HuH-7.5 (cell line): ENCODE measurements around the gene HIVEP3.

Source experiments
- DNase-seq: peaks from one replicate; pipeline ENCODE4 v3.0.0; 2011; ENCODE audit warnings: low spot score

Gene HIVEP3

DNA sequence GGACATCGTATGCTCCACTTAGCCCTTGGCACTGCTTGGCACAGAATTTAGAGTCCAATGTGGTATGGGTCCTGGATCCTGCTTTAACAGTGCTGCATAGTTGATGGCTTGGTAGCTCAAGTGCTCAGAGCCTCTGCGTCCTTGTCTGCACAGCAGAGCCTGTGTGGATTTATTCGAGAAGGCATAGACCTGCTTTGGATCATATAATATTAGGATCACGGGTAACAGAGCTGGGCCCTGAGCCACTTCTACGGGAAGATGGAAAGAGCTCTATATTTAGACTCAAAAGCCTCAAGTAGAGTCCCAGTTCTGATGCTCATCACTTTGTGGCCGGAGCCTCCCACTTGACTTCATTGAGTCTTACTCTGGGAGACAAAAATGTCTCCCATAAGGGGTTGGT, 269.9 kb downstream of the HIVEP3 start:
- DNase-seq = no peak

DNA sequence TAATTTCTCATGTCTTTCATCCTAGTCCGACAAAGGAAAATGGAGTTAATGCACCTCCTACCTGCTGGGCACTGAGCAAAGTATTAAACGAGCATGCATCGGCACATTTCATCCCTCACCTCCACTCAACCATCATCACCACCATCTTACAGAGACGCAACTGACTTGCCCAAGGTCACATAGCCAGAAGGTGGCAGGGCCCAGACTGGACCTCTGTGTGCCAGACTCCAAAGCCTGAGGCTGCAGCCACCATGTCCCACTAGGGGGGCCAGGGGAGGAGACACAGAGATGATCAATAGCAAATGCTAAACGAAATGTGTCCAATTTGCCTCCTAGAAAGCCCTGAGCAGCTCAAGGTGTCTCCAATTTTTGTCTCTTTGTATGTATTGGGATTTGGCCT, 270.5 kb downstream of the HIVEP3 start:
- DNase-seq = no peak

DNA sequence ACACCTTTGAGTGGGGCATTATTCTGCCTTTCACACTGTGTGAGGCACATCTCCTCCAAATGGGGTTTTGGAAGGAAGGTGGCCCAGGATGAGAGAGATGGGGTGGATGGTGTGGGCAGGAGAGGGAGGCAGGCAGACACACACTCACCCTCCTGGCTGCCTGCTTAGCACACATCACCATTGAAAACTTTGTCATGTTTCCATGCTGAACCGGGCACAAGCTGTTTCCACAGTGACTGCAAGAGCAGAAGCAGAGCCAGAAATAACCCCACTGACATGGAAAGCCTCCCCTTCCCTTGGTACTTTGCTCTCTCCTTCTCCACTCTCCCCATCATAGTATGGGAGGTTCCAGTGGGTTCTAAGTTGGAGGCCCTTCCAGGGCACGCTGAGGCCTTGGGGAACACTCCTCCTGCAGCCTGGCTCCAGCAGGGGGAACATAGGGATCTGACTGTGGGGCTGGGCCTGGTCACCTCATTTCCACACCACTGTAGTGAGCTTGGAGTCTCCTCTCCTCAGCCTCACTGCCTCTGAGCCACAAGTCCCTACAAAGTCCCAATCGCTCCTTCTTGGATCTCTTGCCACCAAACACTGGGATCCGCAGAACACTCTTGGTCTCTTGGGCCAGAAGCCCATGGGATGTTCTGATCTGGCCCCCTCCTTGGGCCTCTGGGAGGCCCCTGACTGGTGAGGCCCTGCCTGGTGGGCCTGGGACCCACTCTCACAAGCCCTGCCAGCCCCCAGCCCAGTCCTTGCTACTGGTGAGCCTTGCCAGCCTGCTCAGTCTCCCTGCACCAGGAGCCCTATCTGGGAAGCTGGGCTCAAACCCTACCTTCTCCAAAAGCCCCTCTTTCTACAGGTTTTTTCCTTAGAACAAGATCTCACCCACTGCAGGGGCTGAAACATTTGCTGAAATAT, 271.2 kb downstream of the HIVEP3 start:
- no peak for DNase-seq

DNA sequence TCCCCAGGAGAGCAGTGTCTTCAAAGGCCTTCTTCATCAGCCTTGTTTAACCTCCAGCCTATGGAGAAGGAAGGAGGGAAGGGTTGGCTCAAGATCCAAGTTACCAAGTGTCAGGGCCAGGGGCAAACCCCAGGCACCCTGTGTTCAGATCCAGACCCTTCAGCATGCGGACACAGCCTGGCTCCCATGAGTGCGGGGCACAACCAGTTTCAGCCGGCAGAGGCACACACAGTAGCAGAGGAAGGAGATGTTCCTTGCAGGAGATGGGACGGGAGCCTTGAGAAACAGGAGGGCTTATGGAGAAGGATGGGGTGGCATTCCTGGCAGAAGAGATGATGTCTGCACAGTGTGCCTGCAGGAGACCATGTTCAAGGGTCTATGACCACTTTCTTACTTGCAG, 272.5 kb downstream of the HIVEP3 start:
- DNase-seq = no peak

DNA sequence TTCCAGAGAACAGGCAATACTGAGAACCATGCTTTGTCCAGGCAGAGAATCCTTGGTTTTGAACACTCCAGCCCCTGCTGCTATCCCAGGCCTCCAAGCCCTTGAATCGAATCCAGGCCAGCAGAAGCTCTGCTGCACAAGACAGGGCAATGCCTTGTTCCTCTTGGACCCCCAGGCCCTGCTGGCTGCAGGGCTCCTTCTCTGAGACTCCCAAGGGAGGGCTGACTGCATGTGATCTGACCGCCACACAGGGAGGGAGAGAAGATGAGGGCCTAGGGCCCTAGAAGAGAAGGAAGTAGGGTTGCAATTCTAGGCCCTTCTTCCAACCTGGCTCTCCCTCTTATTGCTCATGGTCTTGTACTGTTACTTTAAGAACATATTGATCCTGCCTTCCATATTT, 273.7 kb downstream of the HIVEP3 start:
- DNase-seq = no peak

DNA sequence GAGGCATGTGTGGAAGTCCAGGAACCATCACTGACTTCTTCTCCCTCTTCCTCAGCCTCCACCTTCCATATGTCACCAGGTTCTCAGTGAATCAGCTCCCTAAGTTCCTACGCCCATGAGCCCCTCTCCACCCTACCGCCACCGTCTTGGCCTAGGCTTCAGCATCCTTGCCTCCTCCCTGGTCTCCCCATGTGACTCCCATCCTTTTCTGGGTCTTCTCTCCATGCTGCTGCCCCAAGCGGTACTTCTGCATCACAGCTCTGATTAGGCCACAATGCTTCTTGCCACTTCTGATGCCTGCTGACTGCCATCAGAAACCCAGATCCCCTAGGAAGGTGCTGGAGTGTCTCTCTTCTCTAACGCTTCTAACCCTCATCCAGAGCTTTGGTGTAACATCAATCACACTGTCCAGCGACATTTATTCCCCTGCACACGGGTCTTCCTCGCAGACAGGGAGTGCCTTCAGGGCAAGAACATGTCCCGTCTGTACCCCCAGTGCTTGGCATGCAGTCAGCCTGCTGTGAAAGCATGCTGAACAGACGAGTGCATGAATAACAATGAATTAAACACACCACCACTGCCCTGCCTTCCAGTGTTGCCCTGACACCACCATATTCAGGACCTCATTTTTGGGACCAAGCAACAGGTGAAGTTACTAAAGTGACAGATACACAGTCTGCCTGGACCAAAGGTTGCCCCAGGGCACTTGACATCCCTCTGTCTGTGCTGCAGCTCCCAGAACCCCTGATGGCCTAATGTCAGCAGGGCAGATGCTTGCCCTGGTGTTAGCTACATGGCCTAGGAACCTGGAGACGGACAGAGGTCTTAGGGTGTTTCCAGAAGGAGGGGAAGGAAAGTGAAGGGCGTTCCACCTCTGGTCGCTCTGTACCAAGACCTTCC, 275.6 kb downstream of the HIVEP3 start:
- DNase-seq = no peak

DNA sequence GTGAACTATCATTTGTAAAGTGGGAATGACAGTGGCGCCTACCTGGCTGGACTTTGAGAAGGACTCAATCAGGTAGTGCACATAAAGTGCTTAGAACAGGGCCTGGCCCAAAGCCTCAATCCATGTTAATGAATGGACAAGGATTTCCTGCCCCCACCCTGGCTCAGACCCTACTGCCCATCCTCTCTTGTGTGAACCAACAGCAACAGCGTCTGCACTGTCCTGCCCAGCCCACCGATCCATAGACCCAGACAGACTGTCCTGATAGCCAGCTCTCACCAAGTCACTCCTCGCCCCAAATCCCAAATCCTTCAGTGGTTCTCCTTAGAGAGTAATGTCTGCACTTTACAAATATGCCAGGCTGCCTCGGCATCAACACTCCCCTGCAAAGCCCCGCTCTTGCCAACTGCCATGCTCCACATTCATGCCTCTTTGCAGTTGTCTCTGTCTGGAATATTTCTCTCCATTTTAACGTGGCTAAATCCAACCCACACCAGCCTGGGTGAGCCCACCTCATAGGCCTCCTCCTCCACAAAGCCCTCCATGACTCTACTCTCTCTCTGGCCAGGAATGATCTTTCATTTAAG, 276.7 kb downstream of the HIVEP3 start:
- no peak for DNase-seq

DNA sequence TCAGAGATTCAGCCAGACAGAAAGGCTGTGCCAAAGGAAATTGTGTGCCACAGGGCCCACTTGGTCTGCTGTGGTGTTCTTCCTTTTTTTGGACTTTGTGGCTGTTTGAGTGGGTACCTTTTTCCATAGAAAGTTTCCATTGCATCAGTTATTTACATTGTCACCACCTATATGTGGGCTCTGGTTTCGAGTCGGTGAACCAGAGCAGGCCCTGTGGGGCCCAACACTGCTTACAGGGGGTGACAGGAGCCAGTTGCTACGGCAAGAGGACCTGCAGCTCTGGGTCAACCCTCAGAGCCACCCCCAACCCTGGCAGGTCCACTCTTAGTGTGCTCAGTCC, 277.3 kb downstream of the HIVEP3 start:
- DNase-seq = no peak

DNA sequence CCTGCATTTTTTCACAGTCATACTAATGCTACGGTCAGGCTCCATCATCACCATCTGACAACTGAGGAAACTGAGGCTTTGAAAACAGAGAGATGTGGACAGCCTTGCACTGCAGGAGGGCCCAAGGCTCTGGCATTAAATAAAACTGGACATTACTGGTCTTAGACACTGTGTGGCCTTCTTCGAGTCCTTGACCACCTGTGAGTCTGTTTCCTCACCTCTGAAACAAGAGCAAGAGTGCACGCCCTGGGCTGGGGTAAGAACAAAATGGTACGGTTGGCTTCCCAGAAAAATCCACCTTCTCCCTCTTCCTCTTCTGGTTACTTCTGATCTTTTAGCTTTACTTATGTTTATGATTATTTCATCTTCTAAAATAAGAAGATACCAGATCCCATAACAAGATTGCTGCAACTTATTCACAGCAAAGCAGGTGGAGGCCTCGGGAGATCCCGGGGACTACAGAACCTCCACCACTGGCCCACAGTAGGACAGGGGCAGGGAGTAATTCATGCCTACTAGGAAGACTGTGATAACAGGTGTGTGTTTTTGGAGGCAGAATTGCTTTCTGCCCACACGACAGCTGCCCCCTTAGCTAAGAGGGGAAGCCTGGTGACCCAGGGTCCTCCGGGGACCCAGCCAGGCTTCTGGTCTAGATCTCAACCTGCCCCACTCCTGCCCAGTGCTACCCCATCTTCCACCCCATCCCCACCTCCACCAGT, 277.8 kb downstream of the HIVEP3 start:
- DNase-seq = no peak

DNA sequence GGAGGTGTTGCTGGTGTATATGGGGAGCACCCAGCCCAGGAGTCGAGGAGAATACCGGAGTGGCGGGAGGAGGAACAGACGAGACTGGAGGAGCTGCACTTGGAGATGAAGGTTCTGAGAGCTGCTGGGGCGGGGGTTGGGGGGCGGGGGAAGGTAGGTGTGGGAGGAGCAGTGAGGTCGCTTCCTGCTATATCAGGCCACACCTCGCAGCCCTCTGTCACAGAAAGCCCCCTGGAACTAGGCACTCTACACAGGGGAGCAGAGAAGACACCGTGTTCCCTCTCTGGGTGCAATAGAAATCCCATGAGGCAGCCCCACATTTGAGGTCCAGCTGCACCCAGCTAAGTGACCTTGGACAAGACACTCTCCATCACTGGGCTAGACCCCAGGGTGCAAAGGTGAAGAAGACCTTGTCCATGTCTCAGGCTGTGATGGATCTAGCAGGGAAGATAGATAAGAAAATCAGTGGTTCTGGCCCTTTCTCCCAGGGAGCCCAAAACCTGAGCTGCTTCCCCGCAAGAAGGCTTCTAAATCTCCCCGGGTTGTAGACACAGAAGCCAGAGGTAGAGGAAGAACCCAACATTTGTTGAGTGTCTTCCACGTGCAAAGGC, 278.5 kb downstream of the HIVEP3 start:
- DNase-seq = no peak

DNA sequence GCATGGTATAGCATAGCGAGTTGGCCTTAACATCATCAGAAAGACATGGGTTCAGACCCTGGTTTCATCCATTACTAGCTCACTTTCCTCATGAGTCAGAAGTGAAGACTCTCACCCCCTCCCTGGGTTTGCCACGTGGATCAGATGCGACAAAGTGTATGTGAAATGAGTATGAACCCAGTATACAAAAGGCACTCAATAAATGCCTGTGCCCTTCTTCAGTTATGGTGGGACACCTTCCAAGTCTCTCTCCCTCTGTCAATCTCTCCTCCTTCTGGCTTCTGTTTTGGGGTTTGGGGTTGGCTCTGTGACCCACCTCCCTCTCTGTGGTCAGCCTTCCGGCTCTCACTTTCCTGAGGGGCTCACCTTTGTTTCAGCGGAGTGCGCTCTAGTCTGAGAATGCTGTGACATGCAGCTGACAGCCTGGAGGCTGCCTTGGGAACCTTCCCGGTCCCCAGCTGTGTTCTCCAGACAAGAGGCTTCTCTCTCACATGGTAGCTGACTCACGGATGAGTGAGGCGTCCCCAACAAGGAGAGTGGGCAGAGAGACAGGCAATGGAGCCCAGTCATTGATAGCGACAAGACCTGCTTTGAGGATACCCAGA, 279.3 kb downstream of the HIVEP3 start:
- no peak for DNase-seq

DNA sequence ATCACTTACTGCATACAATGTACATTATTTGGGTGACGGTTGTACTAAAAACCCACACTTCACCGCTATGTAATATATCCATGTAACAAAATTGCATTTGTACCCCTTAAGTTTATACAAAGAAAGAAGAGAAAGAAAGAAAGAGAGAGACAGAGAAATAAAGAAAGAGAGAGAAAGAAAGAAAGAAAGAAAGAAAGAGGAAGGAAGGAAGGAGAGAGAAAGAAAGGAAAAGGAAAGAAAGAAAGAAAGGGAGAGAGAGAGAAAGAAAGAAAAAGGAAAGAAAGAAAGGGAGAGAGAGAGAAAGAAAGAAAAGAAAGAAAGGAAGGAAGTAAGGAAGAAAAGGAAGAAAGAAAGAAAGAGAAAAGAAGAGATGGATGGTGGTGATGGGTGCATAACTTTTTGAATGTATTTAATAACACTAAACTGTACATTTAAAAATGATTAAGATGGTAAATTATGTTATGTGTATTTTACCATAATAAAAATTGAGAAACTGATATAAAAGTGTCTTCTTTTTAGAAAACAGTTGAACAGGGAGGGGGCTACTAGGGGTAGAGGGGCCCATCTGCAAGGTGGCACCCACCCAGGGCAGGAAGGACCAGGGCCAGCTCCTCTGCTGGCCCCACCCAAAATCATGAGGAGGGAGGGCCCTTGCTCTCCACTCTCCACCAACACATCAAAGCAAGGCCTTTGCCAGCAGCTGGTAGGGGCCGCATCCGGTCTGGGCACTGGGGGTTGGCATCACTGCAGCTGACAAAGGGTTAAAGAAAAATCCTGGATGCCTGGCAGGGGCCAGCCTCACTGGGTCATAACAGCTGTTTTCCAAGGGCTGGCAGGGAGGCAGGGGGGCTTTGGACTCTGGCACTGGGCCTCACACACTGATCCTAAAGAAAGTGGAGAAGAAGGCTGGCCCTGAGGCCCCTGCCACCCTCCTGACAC, 280.4 kb downstream of the HIVEP3 start:
- no peak for DNase-seq

DNA sequence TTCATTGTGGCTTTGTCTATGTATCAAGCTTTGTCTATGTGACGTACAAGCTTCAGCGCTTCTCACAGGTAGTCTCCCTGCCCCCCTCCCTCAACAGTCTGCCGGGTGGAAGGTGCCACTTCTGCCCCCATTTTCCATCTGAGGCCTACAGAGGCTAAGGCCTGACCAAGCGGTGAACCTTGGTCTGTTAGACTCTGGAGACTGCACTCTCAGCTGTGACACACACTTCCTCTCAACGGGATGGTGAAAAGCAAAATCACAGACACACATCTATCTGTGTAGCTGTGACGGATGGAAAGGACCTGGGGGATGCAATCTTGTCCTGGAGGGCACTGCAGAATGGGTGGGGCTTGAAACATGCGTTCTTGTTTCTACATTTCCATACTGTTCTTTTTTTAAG, 281.4 kb downstream of the HIVEP3 start:
- DNase-seq = no peak

DNA sequence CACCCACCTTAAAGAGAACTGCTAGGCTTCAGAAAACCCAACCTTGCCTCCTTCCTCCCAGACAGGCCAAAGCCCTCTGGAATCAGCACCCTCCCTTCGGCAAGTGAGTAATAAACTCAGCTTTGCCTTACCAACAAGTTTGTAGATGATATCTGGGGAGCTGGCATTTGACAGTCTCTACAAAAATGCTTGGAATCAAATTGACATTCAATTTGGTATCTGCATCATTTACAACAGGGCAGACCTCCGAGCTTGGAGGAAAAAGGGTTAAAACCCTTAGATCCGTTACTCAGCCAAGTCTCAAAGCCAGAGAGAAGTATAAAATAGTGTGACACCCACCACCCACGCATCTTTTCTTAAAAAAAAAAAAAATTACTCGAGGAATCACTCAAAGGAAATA, 285.0 kb downstream of the HIVEP3 start:
- no peak for DNase-seq

DNA sequence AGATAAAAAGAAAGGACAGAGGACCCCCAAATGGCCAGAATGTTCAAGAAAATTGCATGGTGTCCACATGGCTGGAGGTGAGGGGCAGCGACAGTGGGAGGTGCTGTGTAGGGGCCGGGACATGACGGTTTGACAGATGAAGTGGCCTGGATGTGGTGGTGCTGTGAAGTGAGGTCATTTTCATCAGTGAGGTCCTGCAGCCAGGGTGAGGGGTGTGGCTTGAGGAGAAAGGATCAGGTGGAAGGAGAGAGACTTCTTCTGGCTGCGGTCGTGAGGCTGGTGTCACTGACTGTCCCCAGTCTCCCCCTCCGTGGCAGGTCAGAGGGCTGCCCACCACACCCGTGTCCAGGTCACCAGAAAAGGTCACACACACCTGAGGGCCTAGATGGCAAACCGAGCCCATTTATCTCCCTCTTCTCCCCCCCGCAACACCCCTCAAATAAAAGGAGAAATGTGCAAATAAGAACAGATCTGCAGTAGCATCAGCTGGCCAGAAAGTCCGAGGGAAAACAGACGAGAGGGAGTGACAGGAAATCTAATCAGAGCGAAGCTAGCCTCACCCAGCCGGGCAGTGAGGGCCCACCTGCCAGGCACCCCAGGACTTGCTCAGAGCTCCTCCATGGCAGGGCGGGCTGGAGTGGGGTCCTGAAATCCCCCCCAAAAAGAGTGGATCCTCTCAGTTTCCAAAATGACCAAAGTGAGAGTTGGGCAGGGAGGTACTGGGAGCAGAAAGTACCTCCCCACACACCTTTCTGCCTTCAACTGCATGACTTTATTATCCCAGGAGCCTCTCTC, 285.7 kb downstream of the HIVEP3 start:
- DNase-seq = no peak

DNA sequence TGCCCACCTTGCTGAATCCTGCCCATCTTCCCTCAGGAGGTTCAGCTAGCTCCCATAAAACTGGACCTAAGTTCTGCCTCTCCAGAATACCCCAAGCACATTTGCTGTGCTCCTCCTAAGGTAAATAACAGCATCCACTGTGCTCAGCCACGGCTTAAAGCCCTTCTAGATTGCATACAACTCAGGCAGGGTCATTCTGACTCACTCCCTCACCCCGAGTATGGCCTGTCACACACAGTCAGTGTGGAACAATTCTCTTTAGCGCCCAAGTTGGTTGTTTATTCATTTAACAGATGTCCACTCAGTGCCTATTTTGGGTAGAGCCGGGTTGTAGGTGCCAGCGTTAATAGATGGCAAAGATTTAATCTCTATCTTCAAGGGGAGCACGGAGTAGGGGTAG, 286.8 kb downstream of the HIVEP3 start:
- no peak for DNase-seq

DNA sequence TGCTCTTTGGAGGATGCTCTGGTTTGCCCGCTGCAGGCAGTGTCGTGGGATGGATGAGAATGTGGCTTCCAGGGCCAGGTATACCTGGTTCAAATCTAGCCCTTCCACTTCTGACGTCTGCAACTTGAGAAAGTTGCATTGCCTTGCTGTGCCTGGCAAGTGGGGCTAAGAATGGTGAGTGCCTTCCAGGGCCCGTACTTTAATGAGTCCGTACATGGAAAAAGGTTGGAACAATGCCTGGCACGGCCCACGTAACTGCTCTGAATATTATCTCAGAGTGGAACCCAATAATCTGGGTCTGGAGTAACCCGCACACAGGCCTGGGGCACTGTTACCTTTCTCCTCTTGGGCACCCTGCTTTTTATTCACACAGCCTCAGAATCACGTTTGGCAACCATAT, 287.6 kb downstream of the HIVEP3 start:
- DNase-seq = no peak

DNA sequence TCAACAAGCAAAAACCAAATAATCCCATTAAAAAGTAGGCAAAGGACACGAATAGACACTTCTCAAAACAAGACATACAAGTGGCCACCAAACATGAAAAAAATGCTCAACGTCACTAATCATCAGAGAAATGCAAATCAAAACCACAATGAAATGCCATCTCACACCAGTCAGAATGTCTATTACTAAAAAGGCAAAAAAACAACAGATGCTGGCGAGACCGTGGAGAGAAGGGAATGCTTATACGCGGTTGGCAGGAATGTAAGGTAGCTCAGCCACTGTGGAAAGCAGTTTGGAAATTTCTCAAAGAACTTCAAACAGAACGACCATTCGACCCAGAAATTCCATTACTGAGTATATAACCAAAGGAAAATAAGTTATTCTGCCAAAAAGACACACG, 289.2 kb downstream of the HIVEP3 start:
- no peak for DNase-seq

DNA sequence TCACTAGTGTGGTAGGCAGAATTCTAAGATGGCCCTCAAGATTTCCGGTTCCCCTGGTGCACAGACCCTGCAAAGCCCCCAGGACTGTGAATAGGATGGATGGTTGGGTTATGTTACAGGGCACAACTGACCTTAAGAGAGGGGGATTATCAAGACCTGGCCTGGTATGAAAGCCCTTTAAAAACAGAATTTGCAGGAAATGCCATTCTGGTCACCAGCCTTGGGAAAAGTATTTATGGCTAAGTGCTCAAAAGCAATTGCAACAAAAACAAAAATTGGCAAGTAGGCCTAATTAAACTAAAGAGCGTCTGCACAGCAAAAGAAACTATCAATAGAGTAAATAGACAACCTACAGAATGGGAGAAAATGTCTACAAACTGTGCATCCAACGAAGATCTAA, 289.6 kb downstream of the HIVEP3 start:
- no peak for DNase-seq
